K562 (cell line): ENCODE data around the gene ADARB2. TPM values are rescaled to one million over a fixed set of nuclear protein-coding genes. Genes with fewer than 3 reads are reported as not detected.

Experiments used
- ATAC-seq: fragments of 200-7000 bp; cut with Tn5 transposase; 3 replicates; pipeline ENCODE4 v1.9.1; 2020; ENCODE audit warnings: moderate library complexity
- BruUV-seq: library from RNA; stranded (reverse); fragments of 400-500 nt; replicated peaks from 2 replicates; lab custom pipeline; 2021; lab: Mats Ljungman, UMichigan
- CTCF ChIA-PET: fragments of 300-600 bp; formaldehyde crosslinking; extraction: SDS; loops from one replicate; lab custom pipeline; 2021; ENCODE audit warnings: low intra/inter-chr PET ratio; lab: Yijun Ruan, JAX
- POLR2A ChIA-PET: fragments of 300-600, 350-650 bp; sonication (Branson Sonifier 250); formaldehyde crosslinking; extraction: SDS; loops from one replicate; lab custom pipeline; 2021; ENCODE audit warnings: antibody characterized with exemption, inconsistent platforms; lab: Yijun Ruan, JAX
- DNase-seq, 4 experiments: peaks; one replicate each; pipeline versions ENCODE4 v3.0.0 to v3.0.0-alpha.2; 2011 to 2018; ENCODE audit warnings: low spot score in 3 of 4, mixed read lengths in 3 of 4; ENCODE audit errors: extremely low read depth in 1 of 4
- FAIRE-seq: peaks from 2 replicates; lab custom pipeline; 2011; peaks lifted over from hg19 to GRCh38; lab: Jason Lieb, UNC
- H2AFZ ChIP-seq: 2 replicates; pipeline ENCODE4 v1.6.0; 2011; ENCODE audit warnings: low read depth, low read length, control low read depth, inconsistent platforms
- H3K27ac ChIP-seq: fragments of 200-600 bp; 3 replicates; pipeline ENCODE4 v1.8.0; 2011; ENCODE audit warnings: low read depth, mild to moderate bottlenecking, control low read depth, inconsistent platforms, low read length, moderate library complexity, mixed read lengths; ENCODE audit errors: extremely low read depth
- H3K27me3 ChIP-seq, 2 experiments: fragments of 300-600 bp in 1 of 2; 2 replicates in 1 of 2; 3 replicates in 1 of 2; pipeline versions ENCODE4 v1.6.0 to v1.8.0; 2011; ENCODE audit warnings: inconsistent platforms in 2 of 2, low read length in 2 of 2, mild to moderate bottlenecking in 1 of 2, mixed read lengths in 1 of 2, moderate library complexity in 1 of 2; ENCODE audit not compliant: control insufficient read depth in 2 of 2, insufficient read depth in 2 of 2
- H3K36me3 ChIP-seq: fragments of 300-600 bp; 3 replicates; pipeline ENCODE4 v1.8.0; 2011; ENCODE audit warnings: mild to moderate bottlenecking, low read length, inconsistent platforms; ENCODE audit not compliant: control insufficient read depth, insufficient read depth
- H3K4me1 ChIP-seq, 2 experiments: fragments of 200-600 bp in 1 of 2; replicated peaks in 1 of 2; 2 replicates in 1 of 2; 3 replicates in 1 of 2; pipeline versions ENCODE4 v1.5.1 to v1.8.0; 2011; ENCODE audit warnings: inconsistent platforms in 2 of 2, low read length in 2 of 2, mild to moderate bottlenecking in 1 of 2, mixed read lengths in 1 of 2, moderate library complexity in 1 of 2; ENCODE audit not compliant: control insufficient read depth in 2 of 2, insufficient read depth in 2 of 2
- H3K4me2 ChIP-seq: 2 replicates; pipeline ENCODE4 v1.6.1; 2011; ENCODE audit warnings: low read length, control low read depth, inconsistent platforms, mixed read lengths; ENCODE audit not compliant: insufficient read depth
- H3K4me3 ChIP-seq: fragments of 200-600 bp; sonication (generic), shearing (Covaris generic); 2 replicates; pipeline ENCODE4 v1.5.1; 2016; ENCODE audit warnings: control low read depth, inconsistent platforms
- H3K79me2 ChIP-seq: fragments of 200-600 bp; 3 replicates; pipeline ENCODE4 v1.8.0; 2011; ENCODE audit warnings: low read length, inconsistent platforms; ENCODE audit not compliant: control insufficient read depth, insufficient read depth
- H3K9ac ChIP-seq, 2 experiments: 2 replicates each; pipeline versions ENCODE4 v1.6.0 to v1.6.1; 2011; ENCODE audit warnings: low read depth in 2 of 2, low read length in 2 of 2, control low read depth in 1 of 2, inconsistent platforms in 1 of 2, mild to moderate bottlenecking in 1 of 2, mixed read lengths in 1 of 2; ENCODE audit not compliant: insufficient read depth in 1 of 2
- H3K9me1 ChIP-seq: one replicate; pipeline ENCODE4 v1.6.0; 2011; ENCODE audit warnings: inconsistent platforms, mild to moderate bottlenecking, low read length, moderate library complexity; ENCODE audit not compliant: control insufficient read depth, insufficient read depth
- H3K9me3 ChIP-seq: replicated peaks from 2 replicates; pipeline ENCODE4 v1.5.1; 2011; ENCODE audit warnings: low read depth, low read length, inconsistent platforms; ENCODE audit not compliant: control insufficient read depth, insufficient read depth
- H4K20me1 ChIP-seq: replicated peaks from 2 replicates; pipeline ENCODE4 v1.6.1; 2011; ENCODE audit warnings: low read length, inconsistent platforms, mixed read lengths; ENCODE audit not compliant: control insufficient read depth, insufficient read depth
- PHF21A ChIP-seq: fragments of 450-650 bp; IDR thresholded peaks from 2 replicates; pipeline ENCODE4 v1.6.1; 2017; ENCODE audit warnings: low read depth, borderline replicate concordance
- RAD21 ChIP-seq, 2 experiments: fragments of 250-450 bp in 1 of 2; fragments of 450-650 bp in 1 of 2; sonication (Bioruptor Pico) in 1 of 2; formaldehyde crosslinking in 1 of 2; IDR thresholded peaks in 1 of 2; conservative IDR thresholded peaks in 1 of 2; 2 replicates each; pipeline versions ENCODE4 v1.4.0 to v1.8.0; 2020 to 2022; ENCODE audit warnings: mild to moderate bottlenecking in 2 of 2, moderate library complexity in 1 of 2
- ZNF24 ChIP-seq: fragments of 450-650 bp; IDR thresholded peaks from 2 replicates; pipeline ENCODE4 v1.6.1; 2016
- WGBS: fragments of 100-300 bp; shearing (Covaris generic); methylation state at CpG from one replicate; pipeline ENCODE4 v1.1.6; 2016; ENCODE audit warnings: low coverage, mixed read lengths; ENCODE audit not compliant: insufficient coverage; ENCODE audit errors: missing lambda C conversion rate; 5-methylcytosine and 5-hydroxymethylcytosine counted together
- in situ Hi-C: fragments of 300-500 bp; cut with MboI; formaldehyde crosslinking; loops from 4 replicates; pipeline ENCODE4 v1.15.0; 2018; ENCODE audit warnings: inconsistent platforms, mixed read lengths
- intact Hi-C: fragments of 100-400 bp; cut with micrococcal nuclease; formaldehyde crosslinking; loops from 2 replicates; pipeline ENCODE4 v1.14.2; 2022
- polyA plus RNA-seq, 8 experiments: library from polyadenylated mRNA; depleted of rRNA in 4 of 8; stranded (reverse) in 5 of 8; unstranded in 3 of 8; fragments of >200 nt; fragmentation: Nextera tagmentation in 2 of 8; fragmentation: Illumina TruSeq in 1 of 8; extraction: Ambion mirVana in 2 of 8; extraction: Trizol in 1 of 8; gene quantifications; 2 replicates each; pipeline versions ENCODE4 v1.2.1 to v1.2.3, GENCODE V29; 2011 to 2014; ENCODE audit warnings: inconsistent platforms in 1 of 8, missing spikeins in 1 of 8
- total RNA-seq, 7 experiments: library from RNA; depleted of rRNA in 6 of 7; stranded (reverse); fragments of >200 nt in 6 of 7; fragmentation: Illumina TruSeq in 2 of 7; extraction: Trizol in 2 of 7; gene quantifications; 2 replicates each; pipeline versions ENCODE4 v1.2.1 to v1.2.3, GENCODE V29; 2011 to 2021; ENCODE audit warnings: low replicate concordance in 1 of 7

The ADARB2 gene
- total and polyA plus RNA-seq, 9 of the 15 experiments (the other 6 are each of a cell fraction or from before 2014, with no cell fraction given) = not detected

- H3K27me3 ChIP-seq = peaks cover 2 to 11% of the 10 kb centered on the region in 2 experiments; a peak in 2 of 5 replicates
- TF ChIP-seq ZNF24 (no peak), PHF21A (no peak), RAD21 (CRISPR knock-in tag; conservative IDR thresholded peaks at IDR 0.05 in 1 of 2, IDR thresholded peaks at IDR 0.05 in 1 of 2) (no peak)
- TF ChIP-seq, all 486 proteins: peak for 0
- no peaks in the 10 kb centered on the region for H3K9me1 ChIP-seq
- intact Hi-C loops (no loop called here), in situ Hi-C loops (no loop called here)
- DNase-seq = no peak
- H4K20me1 ChIP-seq = 0 out of 2 replicates have a peak, but pooled peaks cover 5% of the 10 kb centered on the region
- H3K4me1 ChIP-seq = no peaks in the 10 kb centered on the region
- H3K4me3 ChIP-seq = no peak overlapping the region
- POLR2A ChIA-PET = interaction anchor here (0.6 to 1.2 kb wide), 3 partner anchors 8 to 788 kb away, joined by 3 to 6 read pairs (median 3); no protein-coding TSS in a partner anchor
- H3K27ac ChIP-seq = no peak overlapping the region
- H3K4me2 ChIP-seq = no peak overlapping the region
- no peak overlapping the region for H2AFZ ChIP-seq
- H3K36me3 ChIP-seq = no peaks in the 10 kb centered on the region
- no peak overlapping the region for H3K9ac ChIP-seq
- 1% methylated on average over 12 of the region's 14 CpGs for WGBS
- CTCF ChIA-PET = no interaction called here
- no peaks in the 10 kb centered on the region for H3K9me3 ChIP-seq
- ATAC-seq = no peak
- no TSS peak for BruUV-seq
- H3K79me2 ChIP-seq = no peaks in the 10 kb centered on the region
- no peak for FAIRE-seq
Measured at GRCh38 chr10:1573334-1573969, 163.9 kb downstream of the ADARB2 start.
